HCT116 (cell line): ENCODE data around the gene TXNDC15. TPM values are rescaled to one million over a fixed set of nuclear protein-coding genes. Genes with fewer than 3 reads are reported as not detected.

Experiments used
- ATAC-seq: fragments of 200-7000 bp; cut with Tn5 transposase; 2 replicates; pipeline ENCODE4 v1.9.1; 2020; ENCODE audit warnings: mild to moderate bottlenecking, moderate library complexity
- BruUV-seq: library from RNA; stranded (reverse); fragments of 400-500 nt; replicated peaks from 2 replicates; lab custom pipeline; 2021; lab: Mats Ljungman, UMichigan
- CTCF ChIA-PET: fragments of 300-600 bp; sonication (Branson Sonifier 250); formaldehyde crosslinking; loops from one replicate; lab custom pipeline; 2021; ENCODE audit warnings: antibody characterized with exemption; lab: Charles Lee
- POLR2A ChIA-PET: fragments of 300-600, 350-600 bp; sonication (Branson Sonifier 250); formaldehyde crosslinking; loops from one replicate; lab custom pipeline; 2021; ENCODE audit warnings: antibody characterized with exemption; lab: Charles Lee
- RAD21 ChIA-PET, 2 experiments: fragments of 300-600 bp; sonication (Branson Sonifier 250); formaldehyde crosslinking; loops; one replicate each; lab custom pipeline; 2023; ENCODE audit warnings: low total read pairs in 2 of 2; ENCODE audit not compliant: uncharacterized antibody in 2 of 2, unreplicated experiment in 2 of 2, low non-redundant PET in 1 of 2; lab: Charles Lee
- DNase-seq: peaks from one replicate; pipeline ENCODE4 v3.0.0-alpha.2; 2010; ENCODE audit warnings: low read depth, low spot score
- H2AFZ ChIP-seq: fragments of 200-600 bp; shearing (Covaris generic), sonication (generic); 2 replicates; pipeline ENCODE4 v1.6.1; 2017; ENCODE audit warnings: low read depth, mixed run types, mixed read lengths, antibody characterized with exemption, low read length; ENCODE audit not compliant: poor library complexity, severe bottlenecking
- H3K27ac ChIP-seq: 2 replicates; pipeline ENCODE4 v1.5.1; 2012; ENCODE audit warnings: low read depth, low read length
- H3K27me3 ChIP-seq: fragments of 200-600 bp; sonication (generic); 2 replicates; pipeline ENCODE4 v1.6.1; 2016; ENCODE audit warnings: mixed run types, low read length, mixed read lengths; ENCODE audit not compliant: insufficient read depth
- H3K36me3 ChIP-seq, 2 experiments: fragments of 200-500 bp in 1 of 2; fragments of 200-600 bp in 1 of 2; sonication (Bioruptor generic) in 1 of 2; sonication (generic) in 1 of 2; 2 replicates each; pipeline versions ENCODE4 v1.5.1 to v1.6.1; 2014 to 2016; ENCODE audit warnings: low read length in 2 of 2, inconsistent platforms in 1 of 2, mixed read lengths in 1 of 2, mixed run types in 1 of 2; ENCODE audit not compliant: insufficient read depth in 2 of 2, control insufficient read depth in 1 of 2
- H3K4me1 ChIP-seq, 2 experiments: fragments of 200-600 bp in 1 of 2; sonication (generic) in 1 of 2; 2 replicates each; pipeline versions ENCODE4 v1.5.1 to v1.6.1; 2012 to 2017; ENCODE audit warnings: low read length in 2 of 2, inconsistent platforms in 1 of 2, mild to moderate bottlenecking in 1 of 2, mixed read lengths in 1 of 2, mixed run types in 1 of 2, moderate library complexity in 1 of 2; ENCODE audit not compliant: insufficient read depth in 2 of 2, control insufficient read depth in 1 of 2
- H3K4me2 ChIP-seq: fragments of 200-600 bp; sonication (generic); 2 replicates; pipeline ENCODE4 v1.6.1; 2017; ENCODE audit warnings: mixed run types, low read length, mixed read lengths
- H3K4me3 ChIP-seq, 2 experiments: fragments of 200-600 bp in 1 of 2; sonication (generic) in 1 of 2; replicated peaks in 1 of 2; 2 replicates each; pipeline ENCODE4 v1.5.1; 2011 to 2016; ENCODE audit warnings: low read length in 2 of 2, control low read depth in 1 of 2, low read depth in 1 of 2, mild to moderate bottlenecking in 1 of 2, mixed read lengths in 1 of 2, mixed run types in 1 of 2
- H3K79me2 ChIP-seq: fragments of 200-600 bp; sonication (generic); 2 replicates; pipeline ENCODE4 v1.6.1; 2017; ENCODE audit warnings: mild to moderate bottlenecking, mixed run types, low read length, moderate library complexity, mixed read lengths; ENCODE audit not compliant: insufficient read depth
- H3K9ac ChIP-seq: fragments of 200-600 bp; sonication (generic); 2 replicates; pipeline ENCODE4 v1.6.1; 2016; ENCODE audit warnings: low read length, mixed read lengths
- H3K9me2 ChIP-seq: fragments of 200-600 bp; sonication (generic), shearing (Covaris generic); 2 replicates; pipeline ENCODE4 v1.6.1; 2017; ENCODE audit warnings: mixed run types, mild to moderate bottlenecking, moderate library complexity; ENCODE audit not compliant: insufficient read depth
- H3K9me3 ChIP-seq, 2 experiments: fragments of 200-500 bp in 1 of 2; fragments of 200-600 bp in 1 of 2; sonication (Bioruptor generic) in 1 of 2; sonication (generic) in 1 of 2; 2 replicates each; pipeline ENCODE4 v1.6.1; 2014 to 2017; ENCODE audit warnings: low read length in 2 of 2, mixed read lengths in 2 of 2, inconsistent platforms in 1 of 2, low read depth in 1 of 2, mild to moderate bottlenecking in 1 of 2, mixed run types in 1 of 2, moderate library complexity in 1 of 2; ENCODE audit not compliant: control insufficient read depth in 1 of 2, insufficient read depth in 1 of 2
- H4K20me1 ChIP-seq: fragments of 200-600 bp; sonication (generic), shearing (Covaris generic); 2 replicates; pipeline ENCODE4 v1.6.1; 2017; ENCODE audit warnings: mixed run types, mild to moderate bottlenecking, moderate library complexity; ENCODE audit not compliant: insufficient read depth
- CBX3 ChIP-seq: IDR thresholded peaks from 2 replicates; pipeline ENCODE4 v1.6.1; 2012; ENCODE audit warnings: low read depth
- EGR1 ChIP-seq: IDR thresholded peaks from 2 replicates; pipeline ENCODE4 v1.6.1; 2012; ENCODE audit warnings: low read depth
- ELF1 ChIP-seq: IDR thresholded peaks from 2 replicates; pipeline ENCODE4 v1.6.1; 2012; ENCODE audit warnings: low read depth, borderline replicate concordance
- EZH2phosphoT487 ChIP-seq: fragments of 200-600 bp; IDR thresholded peaks from 2 replicates; pipeline ENCODE4 v1.6.1; 2018; ENCODE audit warnings: antibody characterized with exemption, borderline replicate concordance
- FOSL1 ChIP-seq: IDR thresholded peaks from 2 replicates; pipeline ENCODE4 v1.6.1; 2012; ENCODE audit warnings: low read depth
- JUND ChIP-seq: IDR thresholded peaks from 2 replicates; pipeline ENCODE4 v1.6.1; 2012
- POLR2A ChIP-seq: IDR thresholded peaks from 2 replicates; pipeline ENCODE4 v1.7.0; 2011; ENCODE audit warnings: borderline replicate concordance; ENCODE audit not compliant: insufficient read depth, insufficient read length; ENCODE audit errors: extremely low read depth
- RAD21 ChIP-seq: IDR thresholded peaks from 2 replicates; pipeline ENCODE4 v1.6.1; 2012; ENCODE audit warnings: low read depth, mild to moderate bottlenecking
- SIN3A ChIP-seq: IDR thresholded peaks from 2 replicates; pipeline ENCODE4 v1.6.1; 2012; ENCODE audit warnings: low read depth
- SP1 ChIP-seq: IDR thresholded peaks from 2 replicates; pipeline ENCODE4 v1.6.1; 2012; ENCODE audit warnings: low read depth
- SRF ChIP-seq: IDR thresholded peaks from 2 replicates; pipeline ENCODE4 v1.6.1; 2012; ENCODE audit warnings: low read depth
- TCF7L2 ChIP-seq: IDR thresholded peaks from 2 replicates; pipeline ENCODE4 v1.7.0; 2011; ENCODE audit warnings: borderline replicate concordance, inconsistent platforms; ENCODE audit not compliant: insufficient read depth, insufficient read length; ENCODE audit errors: extremely low read depth
- ZNF274 ChIP-seq: fragments of 200-500 bp; sonication (Bioruptor generic); IDR thresholded peaks from 2 replicates; pipeline ENCODE4 v1.6.1; 2014; ENCODE audit warnings: mild to moderate bottlenecking, low read depth, low read length, inconsistent platforms
- intact Hi-C: fragments of 100-400 bp; cut with micrococcal nuclease; formaldehyde crosslinking; loops from 2 replicates; pipeline ENCODE4 v1.10.0; 2022
- total RNA-seq: library from RNA; stranded (reverse); gene quantifications from one replicate; pipeline ENCODE4 v1.2.1, GENCODE V29; 2021; ENCODE audit not compliant: unreplicated experiment
- TF ChIP-seq, protein P1 (sequence below): IDR thresholded peaks from 2 replicates; pipeline ENCODE4 v1.6.1; 2012; ENCODE audit warnings: low read depth
- TF ChIP-seq, protein P2 (sequence below): IDR thresholded peaks from 2 replicates; pipeline ENCODE4 v1.6.1; 2011; ENCODE audit warnings: mild to moderate bottlenecking, low read length, moderate library complexity; ENCODE audit not compliant: insufficient replicate concordance; ENCODE audit errors: extremely low read depth
- TF ChIP-seq, protein P3 (sequence below): IDR thresholded peaks from 2 replicates; pipeline ENCODE4 v1.6.1; 2012

The TXNDC15 gene
- total RNA-seq, 1 experiment from 2014 or later, result 17.8 TPM

DNA sequence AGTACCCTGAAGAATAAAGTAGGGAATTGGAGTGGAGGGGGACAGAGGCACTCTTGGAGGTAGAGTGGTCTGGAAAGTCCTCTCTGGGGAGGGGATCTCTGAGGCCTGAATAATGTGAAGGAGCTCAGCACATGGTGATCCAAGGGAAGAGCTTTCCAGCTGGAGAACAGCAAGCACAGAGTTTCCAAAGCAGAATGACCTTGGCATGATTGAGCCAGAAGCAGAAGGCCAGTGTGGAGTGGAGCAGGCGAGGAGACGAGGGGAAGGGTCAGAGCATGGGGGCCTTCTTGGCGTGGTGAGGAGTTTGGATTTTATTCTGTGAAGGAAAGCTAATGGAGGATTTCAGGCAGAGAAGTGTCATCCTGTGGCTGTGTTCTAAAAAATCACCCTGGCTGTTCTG is 39.1 kb downstream of the TXNDC15 start:
- H3K4me1 ChIP-seq, result no peaks in the 10 kb centered on the region
- TF ChIP-seq EGR1 (no peak), SP1 (no peak), SRF (no peak), ELF1 (no peak), ZNF274 (no peak), EZH2phosphoT487 (no peak), TCF7L2 (no peak), RAD21 (no peak), SIN3A (no peak), POLR2A (no peak), FOSL1 (no peak), JUND (no peak), CBX3 (no peak)
- TF ChIP-seq, protein P1, sequence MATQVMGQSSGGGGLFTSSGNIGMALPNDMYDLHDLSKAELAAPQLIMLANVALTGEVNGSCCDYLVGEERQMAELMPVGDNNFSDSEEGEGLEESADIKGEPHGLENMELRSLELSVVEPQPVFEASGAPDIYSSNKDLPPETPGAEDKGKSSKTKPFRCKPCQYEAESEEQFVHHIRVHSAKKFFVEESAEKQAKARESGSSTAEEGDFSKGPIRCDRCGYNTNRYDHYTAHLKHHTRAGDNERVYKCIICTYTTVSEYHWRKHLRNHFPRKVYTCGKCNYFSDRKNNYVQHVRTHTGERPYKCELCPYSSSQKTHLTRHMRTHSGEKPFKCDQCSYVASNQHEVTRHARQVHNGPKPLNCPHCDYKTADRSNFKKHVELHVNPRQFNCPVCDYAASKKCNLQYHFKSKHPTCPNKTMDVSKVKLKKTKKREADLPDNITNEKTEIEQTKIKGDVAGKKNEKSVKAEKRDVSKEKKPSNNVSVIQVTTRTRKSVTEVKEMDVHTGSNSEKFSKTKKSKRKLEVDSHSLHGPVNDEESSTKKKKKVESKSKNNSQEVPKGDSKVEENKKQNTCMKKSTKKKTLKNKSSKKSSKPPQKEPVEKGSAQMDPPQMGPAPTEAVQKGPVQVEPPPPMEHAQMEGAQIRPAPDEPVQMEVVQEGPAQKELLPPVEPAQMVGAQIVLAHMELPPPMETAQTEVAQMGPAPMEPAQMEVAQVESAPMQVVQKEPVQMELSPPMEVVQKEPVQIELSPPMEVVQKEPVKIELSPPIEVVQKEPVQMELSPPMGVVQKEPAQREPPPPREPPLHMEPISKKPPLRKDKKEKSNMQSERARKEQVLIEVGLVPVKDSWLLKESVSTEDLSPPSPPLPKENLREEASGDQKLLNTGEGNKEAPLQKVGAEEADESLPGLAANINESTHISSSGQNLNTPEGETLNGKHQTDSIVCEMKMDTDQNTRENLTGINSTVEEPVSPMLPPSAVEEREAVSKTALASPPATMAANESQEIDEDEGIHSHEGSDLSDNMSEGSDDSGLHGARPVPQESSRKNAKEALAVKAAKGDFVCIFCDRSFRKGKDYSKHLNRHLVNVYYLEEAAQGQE, result no peak
- TF ChIP-seq, protein P2, sequence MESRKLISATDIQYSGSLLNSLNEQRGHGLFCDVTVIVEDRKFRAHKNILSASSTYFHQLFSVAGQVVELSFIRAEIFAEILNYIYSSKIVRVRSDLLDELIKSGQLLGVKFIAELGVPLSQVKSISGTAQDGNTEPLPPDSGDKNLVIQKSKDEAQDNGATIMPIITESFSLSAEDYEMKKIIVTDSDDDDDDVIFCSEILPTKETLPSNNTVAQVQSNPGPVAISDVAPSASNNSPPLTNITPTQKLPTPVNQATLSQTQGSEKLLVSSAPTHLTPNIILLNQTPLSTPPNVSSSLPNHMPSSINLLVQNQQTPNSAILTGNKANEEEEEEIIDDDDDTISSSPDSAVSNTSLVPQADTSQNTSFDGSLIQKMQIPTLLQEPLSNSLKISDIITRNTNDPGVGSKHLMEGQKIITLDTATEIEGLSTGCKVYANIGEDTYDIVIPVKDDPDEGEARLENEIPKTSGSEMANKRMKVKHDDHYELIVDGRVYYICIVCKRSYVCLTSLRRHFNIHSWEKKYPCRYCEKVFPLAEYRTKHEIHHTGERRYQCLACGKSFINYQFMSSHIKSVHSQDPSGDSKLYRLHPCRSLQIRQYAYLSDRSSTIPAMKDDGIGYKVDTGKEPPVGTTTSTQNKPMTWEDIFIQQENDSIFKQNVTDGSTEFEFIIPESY, result no peak
- TF ChIP-seq, protein P3, sequence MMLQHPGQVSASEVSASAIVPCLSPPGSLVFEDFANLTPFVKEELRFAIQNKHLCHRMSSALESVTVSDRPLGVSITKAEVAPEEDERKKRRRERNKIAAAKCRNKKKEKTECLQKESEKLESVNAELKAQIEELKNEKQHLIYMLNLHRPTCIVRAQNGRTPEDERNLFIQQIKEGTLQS, result no peak
- ChIA-PET CTCF (no interaction called here), RAD21 (no interaction called here), POLR2A (interaction anchor here (1.2 kb wide), 1 partner anchor 9 kb away, joined by 5 read pairs; no protein-coding TSS in a partner anchor)
- no peak overlapping the region for H3K4me3 ChIP-seq
- no TSS peak for BruUV-seq
- H3K79me2 ChIP-seq, result peaks cover 14% of the 10 kb centered on the region
- no peaks in the 10 kb centered on the region for H3K27me3 ChIP-seq
- ATAC-seq (no peak), DNase-seq (no peak)
- no peak overlapping the region for H2AFZ ChIP-seq
- intact Hi-C loops, result no loop called here
- H3K36me3 ChIP-seq, result peaks cover 7 to 27% of the 10 kb centered on the region in 2 experiments
- no peak overlapping the region for H3K27ac ChIP-seq
- no peaks in the 10 kb centered on the region for H4K20me1 ChIP-seq
- no peaks in the 10 kb centered on the region for H3K9me2 ChIP-seq
- no peaks in the 10 kb centered on the region for H3K9me3 ChIP-seq
- H3K9ac ChIP-seq, result no peak overlapping the region
- no peak overlapping the region for H3K4me2 ChIP-seq
